ENCODE results near the gene PKD2L1. TPM values are rescaled to one million over a fixed set of nuclear protein-coding genes. Genes with fewer than 3 reads are reported as not detected.
"Not testable (repeated sequence)": the region's sequence is repeated elsewhere in the genome, so short reads cannot be mapped to it uniquely, and the experiment has no call there.

Gene PKD2L1
- total RNA-seq, 1 donor from 2014 or later, result not detected

DNA sequence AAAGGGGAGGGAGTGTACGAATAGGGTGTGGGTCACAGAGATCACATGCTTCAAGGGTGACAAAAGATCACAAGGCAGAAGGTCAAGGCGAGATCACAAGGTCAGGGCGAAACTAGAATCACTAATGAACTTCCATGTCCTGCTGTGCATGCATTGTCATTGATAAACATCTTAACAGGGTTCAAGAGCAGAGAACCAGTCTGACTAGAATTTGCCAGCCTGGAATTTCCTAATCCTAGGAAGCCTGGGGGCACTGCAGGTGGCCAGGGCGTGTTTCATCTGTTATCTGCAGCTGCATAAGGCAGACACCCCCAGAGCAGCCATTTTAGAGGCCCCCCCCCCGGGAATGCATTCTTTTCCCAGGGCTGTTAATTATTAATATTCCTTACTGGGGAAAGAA, 28.9 kb downstream of the PKD2L1 start:
- intact Hi-C loops (cut with DNase I); ATAC-seq (ENCODE audit: poor library complexity); DNase-seq: not testable (repeated sequence)

DNA sequence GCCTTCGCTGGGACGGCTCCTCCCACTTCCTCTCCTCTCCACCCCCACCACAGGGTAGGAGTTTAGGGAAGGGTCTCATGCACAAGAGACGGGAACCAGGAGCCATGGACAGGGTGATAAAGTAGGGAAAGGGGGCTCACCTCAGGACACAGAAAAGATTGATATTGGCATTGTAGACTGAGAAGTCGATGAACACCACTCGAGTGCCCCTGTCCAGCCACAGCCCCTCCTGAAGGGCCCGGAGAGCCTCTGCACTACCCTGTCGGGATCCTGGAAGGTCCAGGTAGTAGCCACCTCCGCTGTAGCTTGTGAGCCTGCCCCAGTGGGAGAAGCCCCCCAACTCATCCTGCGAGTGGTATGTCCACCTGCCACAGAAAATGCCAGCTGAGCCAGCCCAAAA, 32.8 kb downstream of the PKD2L1 start:
- ATAC-seq (ENCODE audit: poor library complexity) (no peak), DNase-seq (no peak)
- intact Hi-C loops (cut with DNase I), result no loop called here

DNA sequence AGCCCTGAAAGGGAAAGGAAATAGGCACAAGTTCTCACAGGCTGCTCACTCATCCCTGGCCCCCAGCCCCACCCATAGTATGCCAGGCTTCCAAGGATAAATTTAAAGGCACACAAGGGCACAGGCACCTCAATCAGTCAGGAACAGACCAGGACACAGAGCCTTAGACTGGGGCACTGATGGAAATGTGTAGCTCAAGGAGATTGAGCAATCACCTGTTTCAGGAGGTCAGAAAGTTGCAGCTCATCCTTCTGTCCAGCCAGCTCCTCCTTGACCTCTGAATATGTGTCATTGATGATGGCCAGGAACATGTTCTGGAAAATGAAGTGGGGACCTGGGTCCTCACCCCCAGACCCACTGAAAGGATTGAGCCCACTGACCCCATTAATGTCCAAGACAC, 37.0 kb downstream of the PKD2L1 start:
- no peak for DNase-seq
- intact Hi-C loops (cut with DNase I), result no loop called here
- ATAC-seq (ENCODE audit: poor library complexity), result no peak

GRCh38 chr10:100292300-100292699, 37.7 kb downstream of the PKD2L1 start:
- ATAC-seq (ENCODE audit: poor library complexity) (peak; percentile 65), DNase-seq (peak; percentile 68)
- intact Hi-C loops (cut with DNase I), result not testable (repeated sequence)

GRCh38 chr10:100291356-100291755, 38.7 kb downstream of the PKD2L1 start:
- intact Hi-C loops (cut with DNase I), result no loop called here
- DNase-seq (no peak), ATAC-seq (ENCODE audit: poor library complexity) (no peak)

- ATAC-seq (ENCODE audit: poor library complexity) (no peak), DNase-seq (no peak)
- intact Hi-C loops (cut with DNase I), result no loop called here
Measured at GRCh38 chr10:100289641-100290040, 40.4 kb downstream of the PKD2L1 start.

- DNase-seq (no peak), ATAC-seq (ENCODE audit: poor library complexity) (no peak)
- intact Hi-C loops (cut with DNase I), result no loop called here
Measured at GRCh38 chr10:100288196-100288595, 41.8 kb downstream of the PKD2L1 start.

DNA sequence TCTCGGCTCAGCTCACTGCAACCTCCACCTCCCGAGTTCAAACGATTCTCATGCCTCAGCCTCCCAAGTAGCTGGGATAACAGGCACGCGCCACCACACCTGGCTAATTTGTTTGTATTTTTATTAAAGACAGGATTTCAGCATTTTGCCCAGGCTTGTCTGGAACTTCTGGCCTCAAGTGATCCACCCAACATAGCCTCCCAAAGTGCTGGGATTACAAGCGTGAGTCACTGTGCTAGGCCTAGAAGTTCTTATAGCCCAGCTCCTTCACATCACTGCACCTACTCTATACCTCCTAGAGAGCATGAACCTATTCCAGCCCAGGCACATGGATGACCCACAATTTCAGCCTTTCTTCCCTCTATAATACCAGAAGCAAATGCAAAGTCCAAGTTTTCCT, 42.3 kb downstream of the PKD2L1 start:
- intact Hi-C loops (cut with DNase I), result no loop called here
- DNase-seq (no peak), ATAC-seq (ENCODE audit: poor library complexity) (no peak)

DNA sequence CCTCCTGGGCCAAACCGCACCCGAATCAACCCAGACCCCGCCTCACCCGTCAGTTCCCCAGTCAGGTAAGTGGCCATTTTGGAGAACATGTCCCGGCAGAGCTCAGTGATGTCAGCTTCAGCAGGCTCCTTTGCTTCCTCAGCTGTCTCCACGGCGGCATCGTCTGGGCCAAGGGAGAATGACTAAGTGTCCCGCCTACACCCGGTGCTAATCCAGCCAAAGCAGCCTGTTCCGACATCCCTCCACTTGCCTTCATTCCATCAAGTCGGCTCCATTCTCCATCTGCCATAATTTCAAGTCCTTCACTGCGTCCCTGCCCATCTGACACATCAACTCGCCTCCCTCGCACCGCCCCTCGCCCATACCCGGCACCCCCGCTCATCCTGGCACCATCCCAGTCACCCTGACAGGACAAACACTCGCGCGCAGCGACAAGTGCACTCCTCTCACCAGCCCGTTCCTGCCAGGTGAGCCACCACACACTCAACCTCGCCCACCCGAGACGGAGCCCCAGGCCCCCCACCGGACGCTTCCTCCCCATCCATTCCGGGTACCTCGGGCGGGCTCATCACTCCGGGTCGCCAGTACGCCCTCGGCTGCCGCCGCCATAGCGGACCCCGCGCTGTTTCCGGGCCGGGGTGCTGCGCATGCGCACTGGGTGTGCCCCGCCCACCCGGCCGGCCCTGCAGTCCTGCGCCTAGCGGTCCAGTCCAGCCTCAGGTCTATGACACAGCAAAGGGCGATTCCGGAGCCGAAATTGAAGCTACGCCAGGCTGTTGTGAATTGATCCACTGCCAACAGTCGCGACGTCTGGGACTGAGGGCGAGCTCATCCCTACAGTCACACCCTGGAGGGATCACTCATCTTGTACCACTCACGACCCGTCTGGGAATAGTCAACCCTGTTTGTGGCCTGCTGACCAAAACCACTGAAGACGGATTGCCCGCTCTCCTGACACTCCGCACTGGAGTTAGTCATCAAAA, 43.7 kb downstream of the PKD2L1 start, which contains the start of gene BLOC1S2:
TSS of gene BLOC1S2 (minus strand) at position 630 of the 983 bp plus-strand sequence. CDS start at position 609, 21 bp downstream.
- ATAC-seq (ENCODE audit: poor library complexity), result peak; percentile 99
- intact Hi-C loops (cut with DNase I), result no loop called here

DNA sequence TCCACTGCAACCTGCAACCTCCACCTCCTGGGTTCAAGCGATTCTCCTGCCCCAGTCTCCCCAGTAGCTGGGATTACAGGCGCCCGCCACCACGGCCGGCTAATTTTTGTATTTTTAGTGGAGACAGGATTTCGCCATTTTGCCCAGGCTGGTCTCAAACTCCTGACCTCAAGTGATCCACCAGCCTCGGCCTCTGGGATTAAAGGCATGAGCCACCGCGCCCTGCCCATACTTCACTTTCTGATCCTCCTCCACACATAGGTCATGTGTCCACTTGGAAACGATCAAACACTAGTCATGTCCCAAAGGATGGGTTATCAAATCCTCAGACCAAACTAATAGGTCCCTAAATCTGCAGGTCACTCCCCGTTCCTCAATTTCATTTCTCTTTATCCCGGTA, 44.7 kb downstream of the PKD2L1 start:
- intact Hi-C loops (cut with DNase I); DNase-seq; ATAC-seq (ENCODE audit: poor library complexity): not testable (repeated sequence)

More for the DNA sequence above, 43.7 kb downstream of the PKD2L1 start, which contains the start of gene BLOC1S2:
- DNase-seq, result peak; percentile 92

DNA sequence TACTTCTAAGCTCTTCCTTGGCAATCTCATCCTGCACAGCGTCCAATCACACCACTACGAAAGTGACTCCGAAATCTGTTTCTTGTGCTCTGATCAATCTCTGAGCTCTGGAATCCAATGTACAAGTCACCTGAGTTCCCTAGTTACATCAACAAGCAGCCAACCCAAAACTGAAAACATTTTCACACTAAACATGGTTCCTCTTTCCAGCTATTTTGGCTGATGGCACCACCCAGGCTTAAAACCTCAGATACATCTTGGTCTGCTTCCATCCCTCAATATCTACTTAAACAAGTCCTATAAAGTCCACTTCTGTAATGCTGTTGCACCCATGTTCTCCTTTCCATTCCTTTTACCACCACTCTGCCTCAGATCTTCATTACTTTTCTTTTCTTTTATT, 47.1 kb downstream of the PKD2L1 start:
- DNase-seq, result no peak
- no peak for ATAC-seq (ENCODE audit: poor library complexity)
- intact Hi-C loops (cut with DNase I), result no loop called here

- DNase-seq; intact Hi-C loops (cut with DNase I); ATAC-seq (ENCODE audit: poor library complexity): not testable (repeated sequence)
Measured at GRCh38 chr10:100276971-100277370, 53.1 kb downstream of the PKD2L1 start.

DNA sequence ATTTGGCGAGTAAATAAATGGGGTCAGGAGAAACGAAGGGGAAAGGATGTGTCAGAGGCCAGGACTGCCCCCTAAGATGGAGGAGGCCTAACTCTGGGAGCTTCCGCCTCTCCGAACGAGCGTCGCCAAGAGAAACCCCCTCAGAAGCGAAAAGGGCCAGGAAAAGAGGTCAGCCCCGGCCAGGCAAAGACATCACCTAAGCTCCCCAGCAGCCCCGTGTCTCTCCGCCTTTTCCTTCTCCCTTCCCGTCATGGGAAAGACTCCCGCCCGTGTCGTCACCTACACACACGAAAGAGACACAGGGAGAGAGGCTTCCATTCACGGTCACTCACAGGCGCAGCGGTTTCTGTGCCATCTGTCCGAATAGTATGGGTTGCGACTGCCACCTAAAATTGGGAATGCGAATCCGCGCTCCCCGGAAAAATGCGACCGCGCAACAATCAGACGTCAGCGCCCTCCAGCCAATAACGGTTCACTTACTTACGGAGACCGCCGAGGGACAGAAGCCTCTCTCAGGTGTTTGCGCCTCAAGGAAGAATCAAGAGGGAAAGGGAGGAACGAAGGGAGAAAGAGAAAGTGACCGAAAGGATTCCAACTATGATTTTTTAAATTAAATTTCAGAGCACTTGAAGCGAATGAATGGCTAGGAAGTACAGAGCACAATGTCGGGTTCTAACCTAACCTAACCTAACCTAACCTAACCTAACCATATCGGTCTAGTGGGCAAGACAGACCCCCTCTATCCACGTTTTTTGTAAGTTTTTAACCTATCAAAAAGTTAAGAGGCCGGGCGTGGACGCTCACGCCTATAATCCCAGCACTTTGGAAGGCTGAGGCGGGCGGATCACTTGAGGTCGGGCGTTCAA, 62.6 kb downstream of the PKD2L1 start, which contains the start of gene CWF19L1:
TSS of gene CWF19L1 (minus strand) at position 400 of the 866 bp plus-strand sequence. CDS start at position 355, 45 bp downstream.
- ATAC-seq (ENCODE audit: poor library complexity) (peak; percentile 98), DNase-seq (peak; percentile 92)
- intact Hi-C loops (cut with DNase I), result no loop called here

GRCh38 chr10:100265821-100266485, 64.1 kb downstream of the PKD2L1 start:
- no peak for ATAC-seq (ENCODE audit: poor library complexity)
- intact Hi-C loops (cut with DNase I), result no loop called here

GRCh38 chr10:100254191-100254590, 75.8 kb downstream of the PKD2L1 start:
- ATAC-seq (ENCODE audit: poor library complexity) (no peak), DNase-seq (no peak)

More at GRCh38 chr10:100265821-100266485, 64.1 kb downstream of the PKD2L1 start:
- no peak for DNase-seq

DNA sequence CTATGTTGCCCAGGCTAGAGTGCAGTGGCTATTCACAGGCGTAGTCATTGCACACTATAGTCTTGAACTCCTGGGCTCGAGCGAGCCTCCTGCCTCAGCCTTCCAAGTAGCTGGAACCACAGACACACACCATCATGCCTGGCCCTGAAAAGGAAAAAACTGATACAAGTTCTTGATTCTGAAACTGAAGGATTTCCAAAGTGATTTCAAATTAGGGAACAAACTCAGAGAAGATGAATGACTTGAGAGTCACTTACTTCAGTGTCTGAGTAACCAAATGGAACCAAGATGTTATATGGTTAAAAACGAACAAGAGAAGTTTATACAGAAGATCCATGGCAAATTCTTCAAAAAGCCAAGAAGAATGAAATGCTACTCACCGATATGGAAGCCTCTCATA, 77.0 kb downstream of the PKD2L1 start:
- no peak for ATAC-seq (ENCODE audit: poor library complexity)
- DNase-seq, result no peak
- intact Hi-C loops (cut with DNase I), result no loop called here

More at GRCh38 chr10:100254191-100254590, 75.8 kb downstream of the PKD2L1 start:
- intact Hi-C loops (cut with DNase I), result no loop called here

DNA sequence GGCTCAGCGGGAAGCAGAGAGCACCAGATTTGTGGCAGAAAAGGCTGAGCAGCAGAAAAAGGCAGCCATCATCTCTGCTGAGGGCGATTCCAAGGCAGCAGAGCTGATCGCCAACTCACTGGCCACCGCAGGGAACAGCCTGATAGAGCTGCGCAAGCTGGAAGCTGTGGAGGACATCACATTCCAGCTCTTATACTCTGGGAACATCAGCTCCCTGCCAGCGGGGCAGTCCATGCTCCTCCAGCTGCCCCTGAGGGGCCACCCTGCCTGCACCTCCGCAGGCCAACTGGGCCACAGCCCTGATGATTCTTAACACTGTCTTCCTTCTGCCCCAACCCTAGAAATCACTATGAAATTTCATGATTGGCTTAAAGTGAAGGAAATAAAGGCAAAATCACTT, 81.2 kb downstream of the PKD2L1 start:
- intact Hi-C loops (cut with DNase I), result no loop called here
- DNase-seq, result no peak
- ATAC-seq (ENCODE audit: poor library complexity), result peak; percentile 64

DNA sequence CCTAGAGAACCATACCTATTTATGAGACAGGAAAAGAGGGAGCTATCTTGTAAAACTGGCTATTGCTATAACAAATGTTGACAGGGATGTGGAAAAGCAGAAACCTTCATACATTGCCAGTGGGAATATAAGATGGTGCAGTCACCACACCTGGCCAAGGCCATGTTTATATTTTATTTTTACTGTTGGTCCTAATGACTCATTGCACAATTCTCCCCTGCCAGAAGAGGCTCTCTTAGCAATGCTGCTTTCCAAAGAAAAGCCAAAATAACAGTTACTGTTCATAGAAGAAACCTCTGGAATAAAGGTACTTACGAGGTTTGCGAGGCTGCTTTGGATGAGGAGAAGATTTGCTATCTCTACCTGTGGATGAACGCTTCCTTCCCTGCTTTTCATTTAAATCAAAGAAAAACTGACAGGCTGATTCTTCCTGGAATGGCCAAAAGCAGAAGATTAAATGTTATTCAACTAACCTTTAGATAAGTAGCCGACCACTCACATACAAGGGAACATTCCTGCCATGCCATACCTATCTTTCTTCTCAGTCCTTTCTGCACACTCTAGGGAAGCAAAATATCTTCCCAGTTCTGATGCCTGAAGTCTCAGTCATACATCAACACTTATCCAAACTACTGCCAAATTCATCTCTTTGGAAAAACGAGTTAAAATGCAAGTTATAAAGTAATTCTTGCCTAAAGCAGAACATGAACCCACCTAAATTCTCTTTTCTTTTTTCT, 84.4 kb downstream of the PKD2L1 start:
- ATAC-seq (ENCODE audit: poor library complexity), result no peak
- DNase-seq, result no peak
- intact Hi-C loops (cut with DNase I), result no loop called here

Measured in Right ventricle myocardium superior (tissue), 1 donor.